Limb (tissue), 2 donors: Measurements from ENCODE around the gene PPIG.
"Not testable (repeated sequence)": the region's sequence is repeated elsewhere in the genome, so short reads cannot be mapped to it uniquely, and the experiment has no call there.

Experiments used
- DNase-seq, 2 donors: peaks; one replicate each; pipeline ENCODE4 v3.0.0-alpha.2; 2016; ENCODE audit errors: extremely low spot score in 2 of 2

PPIG gene

DNA sequence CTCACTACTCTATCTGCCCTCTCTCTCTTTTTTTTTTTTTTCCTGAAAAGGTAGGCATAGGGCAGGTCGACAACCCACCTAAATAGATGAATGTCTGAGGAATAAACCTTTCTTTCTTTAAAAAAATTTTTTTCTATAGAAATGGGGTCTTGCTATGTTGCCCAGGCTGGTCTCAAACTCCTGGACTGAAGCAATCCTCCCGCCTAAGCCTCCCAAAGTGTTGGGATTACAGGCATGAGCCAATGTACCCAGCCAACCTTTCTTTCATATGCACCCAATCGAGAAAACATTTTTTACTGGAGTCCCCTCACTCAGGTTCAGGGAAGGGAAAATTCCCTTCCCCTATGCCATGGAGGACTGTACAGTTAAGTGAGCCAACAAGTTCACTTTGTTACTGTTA is 79.1 kb downstream of the PPIG start:
- no peak for DNase-seq

DNA sequence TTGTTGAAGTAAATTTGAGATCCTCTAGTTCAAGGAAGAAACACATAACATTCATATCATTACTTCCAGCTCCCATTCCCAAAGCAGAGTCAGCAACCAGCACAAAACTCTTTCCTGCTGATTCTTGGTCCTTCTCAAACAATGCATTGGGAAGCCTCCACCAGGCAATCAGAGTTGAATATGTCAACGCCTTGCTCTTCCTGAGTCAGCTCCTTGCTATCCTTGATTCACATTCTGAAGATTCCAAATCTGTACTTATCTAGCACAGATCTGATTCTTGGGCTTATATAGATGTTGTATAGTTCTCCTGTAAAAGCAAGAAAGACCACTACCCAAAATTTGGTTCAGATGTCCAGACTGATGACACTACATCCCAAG is 80.4 kb downstream of the PPIG start:
- no peak for DNase-seq

DNA sequence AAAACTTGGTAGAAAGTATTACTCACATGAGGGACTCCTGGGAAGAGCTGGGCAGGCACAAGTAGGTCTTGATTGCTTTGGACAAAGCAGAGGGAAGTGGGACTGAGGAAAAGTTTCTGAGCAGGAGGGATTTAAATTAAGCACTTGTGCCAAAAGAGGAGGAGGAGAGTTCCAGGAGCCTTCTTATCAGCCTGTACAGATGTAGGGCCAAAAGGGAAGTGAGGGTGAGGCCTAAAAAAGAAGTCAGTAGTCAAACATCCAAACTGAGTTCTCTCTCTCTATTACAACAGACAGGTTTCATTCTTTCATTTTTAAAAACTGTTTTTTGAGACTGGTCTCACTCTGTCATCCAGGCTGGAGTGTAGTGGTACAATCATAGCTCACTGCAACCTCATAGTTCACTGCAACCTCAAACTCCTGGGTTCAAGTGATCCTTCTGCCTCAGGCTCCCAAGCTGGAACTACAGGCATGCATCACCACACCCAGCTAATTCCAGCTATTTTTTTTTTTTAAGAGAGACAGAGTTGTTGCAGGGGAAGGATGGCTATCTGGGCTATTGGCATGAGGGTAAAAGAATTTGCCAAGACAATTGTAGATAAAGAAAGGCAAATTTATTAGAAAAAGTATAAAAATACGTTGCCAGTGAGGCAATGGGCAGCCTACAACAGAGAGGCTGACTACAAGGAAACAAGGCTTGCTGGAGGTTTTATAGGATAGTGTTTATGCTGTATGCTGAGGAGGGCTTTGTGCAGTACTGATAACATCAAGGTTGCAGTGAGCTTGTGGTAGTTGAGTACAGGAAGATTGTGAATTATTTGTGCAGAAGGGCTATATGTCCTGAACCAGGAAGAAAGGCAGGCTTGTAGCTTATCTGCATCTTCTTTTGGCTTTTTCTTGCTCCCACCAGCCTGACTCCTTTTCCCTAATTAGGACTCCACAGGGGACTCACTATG is 81.1 kb downstream of the PPIG start:
- no peak for DNase-seq

DNA sequence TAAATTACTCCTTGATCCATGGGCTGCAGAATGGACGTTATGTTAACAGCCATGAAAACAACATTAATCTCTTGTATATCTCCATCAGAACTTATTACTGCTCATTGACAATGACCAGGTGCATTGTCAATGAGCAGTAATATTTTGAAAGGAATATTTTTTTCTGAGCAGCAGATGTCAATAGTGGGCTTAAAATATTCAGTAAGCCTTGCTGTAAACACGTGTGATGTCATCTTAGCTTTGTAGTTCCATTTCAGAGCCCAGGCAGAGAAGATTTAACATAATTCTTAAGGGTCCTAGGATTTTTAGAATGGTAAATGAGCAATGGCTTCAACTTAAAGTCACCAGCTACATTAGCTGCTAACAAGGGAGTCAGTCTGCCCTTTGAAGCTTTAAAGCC is 83.4 kb downstream of the PPIG start:
- DNase-seq: no peak

DNA sequence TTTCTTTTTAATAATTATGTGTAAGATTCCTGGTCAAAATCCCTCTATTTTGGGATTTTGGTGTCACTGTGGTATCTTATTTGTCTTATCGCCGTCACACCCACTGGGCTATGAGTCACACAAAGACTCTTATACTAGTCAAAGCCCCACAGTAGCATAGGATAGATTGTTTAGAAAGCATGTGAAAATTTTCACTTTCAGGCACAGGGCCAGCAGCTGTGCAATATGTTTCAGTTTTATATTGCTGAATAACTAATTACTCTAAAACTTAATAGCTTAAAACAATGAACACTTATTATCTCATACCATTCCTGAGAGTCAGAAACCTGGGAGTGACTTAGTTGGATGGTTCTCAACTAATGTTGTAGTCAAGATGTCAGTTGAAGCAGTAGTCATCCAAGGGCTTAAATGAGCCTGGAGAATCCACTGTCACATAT is 86.1 kb downstream of the PPIG start:
- DNase-seq: no peak

DNA sequence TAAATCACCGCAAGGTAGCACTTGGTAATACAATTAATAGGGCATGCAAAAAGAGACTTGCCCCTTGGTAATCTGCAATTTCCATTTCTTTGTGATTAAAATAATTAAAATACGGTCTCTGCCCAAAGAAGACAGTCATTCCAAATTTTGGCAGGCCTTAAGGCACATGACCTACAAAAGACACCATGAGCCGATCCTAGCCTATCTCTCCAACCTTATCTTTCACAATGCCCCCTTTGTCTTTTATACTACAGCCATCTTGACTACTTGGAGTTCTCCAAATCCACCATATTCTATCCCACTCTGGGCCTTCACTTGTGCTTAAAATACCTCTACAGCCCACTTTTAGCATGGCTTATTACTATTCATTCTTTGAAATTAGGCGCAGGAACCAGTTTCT is 86.8 kb downstream of the PPIG start:
- no peak for DNase-seq

DNA sequence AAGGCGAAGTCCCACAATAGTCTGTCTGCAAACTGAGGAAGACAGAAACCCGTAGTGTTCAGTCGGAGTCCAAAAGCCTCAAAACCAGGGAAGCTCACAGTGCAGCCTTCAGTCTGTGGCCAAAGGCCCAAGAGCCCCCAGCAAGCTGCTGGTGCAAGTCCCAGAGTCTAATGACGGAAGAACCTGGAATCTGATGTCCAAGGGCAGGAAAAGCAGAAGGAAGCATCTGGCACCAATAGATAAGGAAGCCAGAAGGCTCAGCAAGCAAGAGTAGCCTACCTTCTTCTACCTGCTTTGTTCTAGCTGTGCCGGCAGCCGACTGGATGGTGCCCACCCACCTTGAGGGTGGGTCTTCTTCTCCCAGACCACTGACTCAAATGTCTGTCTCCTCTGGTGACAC is 88.3 kb downstream of the PPIG start:
- no peak for DNase-seq

DNA sequence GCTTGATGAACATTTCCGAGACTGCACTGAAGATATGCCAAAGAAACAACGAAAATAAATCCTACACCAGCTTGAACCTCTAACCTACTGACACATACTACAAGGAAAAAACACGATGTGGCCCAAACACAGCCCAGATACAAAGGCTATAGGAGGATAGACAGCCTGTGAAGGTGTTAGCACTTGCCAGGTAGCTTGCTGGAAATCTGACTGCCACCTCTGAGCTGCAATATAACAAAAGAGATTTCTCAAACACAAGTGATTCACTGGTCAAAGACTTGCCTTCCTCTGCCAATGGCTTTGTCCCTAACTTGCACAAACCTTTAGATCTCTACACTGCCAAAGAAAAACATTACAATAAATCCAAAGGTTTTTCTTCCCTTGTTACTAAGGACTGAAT is 89.0 kb downstream of the PPIG start:
- DNase-seq: no peak

DNA sequence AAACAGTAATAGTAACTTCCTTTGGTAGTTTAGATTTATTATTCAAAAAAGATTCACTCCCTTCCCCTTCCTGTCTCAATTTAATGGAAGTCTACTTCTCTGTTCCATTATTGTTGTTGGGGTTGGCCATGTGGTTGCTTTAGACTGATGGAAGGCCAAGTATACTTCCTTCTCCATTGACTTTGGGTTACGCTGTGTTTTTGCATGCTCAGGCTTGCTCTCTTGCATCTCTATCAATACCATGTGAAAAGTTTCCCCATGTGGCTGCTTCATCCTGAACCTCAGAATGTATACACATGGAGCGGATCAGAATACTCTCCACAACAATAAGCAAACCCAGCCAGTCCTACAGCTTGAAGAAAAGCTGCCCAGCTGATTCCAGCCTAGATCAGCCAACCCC is 89.8 kb downstream of the PPIG start:
- DNase-seq: no peak

DNA sequence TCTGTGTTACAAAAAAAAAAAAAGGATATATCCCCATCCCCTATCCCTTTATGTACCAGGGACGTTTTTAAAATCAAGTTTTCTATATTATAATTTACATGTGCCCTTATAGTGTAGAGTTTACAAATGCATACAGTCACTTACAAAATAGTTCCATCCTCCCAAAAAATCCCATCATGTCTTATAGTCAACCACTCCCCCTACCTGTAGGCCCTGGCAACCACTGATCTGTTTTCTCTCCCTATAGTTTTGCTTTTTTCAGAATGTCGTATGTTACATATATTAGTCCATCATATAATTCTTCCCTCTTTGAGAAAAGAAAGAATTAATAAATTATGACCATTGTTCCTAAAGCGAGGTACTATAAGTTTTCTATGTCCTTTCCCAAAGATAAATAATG is 92.2 kb downstream of the PPIG start:
- no peak for DNase-seq

DNA sequence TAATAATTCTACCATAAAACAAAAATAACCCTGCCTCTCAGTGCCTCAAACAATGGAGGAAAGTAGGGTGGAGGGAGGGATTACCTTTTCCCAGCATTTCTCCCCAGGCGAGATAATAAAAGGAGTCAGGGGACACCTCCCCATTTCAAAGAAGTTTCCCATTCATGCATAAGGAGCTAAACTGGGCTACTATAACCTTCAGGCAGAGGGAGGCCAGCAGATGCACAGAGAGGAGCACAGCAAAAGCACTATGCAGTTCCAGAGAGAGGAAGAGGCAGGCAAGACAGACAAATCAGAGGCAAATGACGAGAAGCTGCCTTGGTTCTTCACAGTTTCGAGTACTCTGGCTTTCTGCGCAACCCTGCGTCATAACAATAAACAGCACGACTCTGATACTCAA is 92.7 kb downstream of the PPIG start:
- no peak for DNase-seq

DNA sequence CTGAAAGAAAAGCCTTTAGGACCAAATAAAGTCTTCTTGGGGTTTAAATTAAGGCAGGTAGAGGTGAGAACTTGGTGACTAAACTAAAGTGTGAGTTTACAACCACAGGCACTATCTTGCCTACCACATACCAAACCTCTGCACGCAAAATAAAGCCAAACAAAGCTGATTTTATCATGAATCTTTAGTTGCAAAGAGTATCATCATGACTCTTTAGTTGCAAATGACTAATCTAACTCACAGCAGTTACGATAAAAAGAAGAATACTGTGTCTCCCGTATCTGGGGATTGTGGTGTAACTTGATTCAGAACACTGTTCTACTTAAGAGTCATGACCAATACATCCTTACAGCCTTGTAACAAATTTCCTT is 98.9 kb downstream of the PPIG start:
- no peak for DNase-seq

DNA sequence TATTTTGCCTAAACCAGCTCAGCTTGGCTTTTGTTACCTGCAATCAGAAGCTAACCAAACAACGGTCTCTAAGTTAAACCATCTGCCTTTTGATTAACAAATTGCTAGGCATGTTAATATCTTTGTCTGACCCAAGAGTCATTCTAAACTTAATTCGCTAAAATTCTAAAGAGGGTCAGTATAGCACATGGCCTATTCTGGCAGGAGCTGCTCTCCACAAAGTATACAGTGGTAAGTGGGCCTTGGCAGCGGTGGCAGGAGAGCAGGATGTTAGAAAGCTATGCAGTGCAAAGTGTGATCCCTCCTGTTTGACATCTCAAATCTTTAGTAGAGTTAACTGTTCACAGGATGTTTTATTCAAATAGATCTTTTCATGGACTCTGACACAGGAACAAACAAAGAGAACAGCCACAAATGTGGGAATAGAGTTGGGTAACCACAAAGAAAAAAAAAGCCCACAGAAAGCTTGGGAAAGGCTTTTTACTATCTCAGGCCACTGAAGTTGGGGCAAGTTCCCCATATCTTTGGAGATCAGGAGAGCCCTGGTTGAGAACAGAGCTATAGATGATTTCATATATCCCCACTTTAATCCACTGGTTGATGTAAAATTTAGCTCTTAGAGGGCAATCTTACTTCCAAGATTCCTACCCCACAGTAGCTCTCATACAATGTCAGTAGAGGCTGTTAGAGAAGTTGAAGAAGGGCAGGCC is 99.4 kb downstream of the PPIG start:
- DNase-seq: no peak

DNA sequence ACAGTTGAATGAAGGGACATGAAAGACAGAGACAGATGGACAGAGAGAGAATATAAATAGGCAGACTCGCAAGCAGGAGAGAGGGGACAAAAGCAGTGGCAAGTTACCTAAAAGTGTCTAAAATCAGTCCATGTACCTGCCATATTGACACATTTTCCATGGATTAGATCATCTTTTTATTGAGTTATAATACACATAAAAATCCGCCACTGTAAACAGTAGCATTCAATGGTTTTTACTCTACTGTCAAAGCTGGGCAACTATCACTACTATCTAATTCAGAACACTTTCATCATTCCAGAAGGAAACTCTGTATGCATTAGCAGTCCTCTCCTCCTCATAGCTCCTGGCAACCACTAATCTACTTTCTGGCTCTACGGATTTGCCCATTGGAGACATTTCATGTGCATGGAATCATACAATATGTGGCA is 100.0 kb downstream of the PPIG start:
- no peak for DNase-seq

DNA sequence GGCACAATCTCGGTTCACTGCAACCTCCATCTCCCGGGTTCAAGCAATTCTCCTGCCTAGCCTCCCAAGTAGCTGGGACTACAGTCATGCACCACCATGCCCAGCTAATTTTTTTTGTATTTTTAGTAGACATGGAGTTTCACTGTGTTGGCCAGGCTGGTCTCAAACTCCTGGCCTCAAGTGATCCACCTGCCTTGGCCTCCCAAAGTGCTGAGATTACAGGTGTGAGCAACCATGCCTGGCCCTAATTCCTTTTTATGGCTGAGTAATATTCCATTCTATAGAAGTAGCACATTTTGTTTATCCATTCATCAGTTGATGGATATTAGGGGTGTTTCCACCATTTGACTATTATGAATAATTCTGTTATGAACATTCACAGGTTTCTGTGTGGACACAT is 100.6 kb downstream of the PPIG start:
- DNase-seq: not testable (repeated sequence)

DNA sequence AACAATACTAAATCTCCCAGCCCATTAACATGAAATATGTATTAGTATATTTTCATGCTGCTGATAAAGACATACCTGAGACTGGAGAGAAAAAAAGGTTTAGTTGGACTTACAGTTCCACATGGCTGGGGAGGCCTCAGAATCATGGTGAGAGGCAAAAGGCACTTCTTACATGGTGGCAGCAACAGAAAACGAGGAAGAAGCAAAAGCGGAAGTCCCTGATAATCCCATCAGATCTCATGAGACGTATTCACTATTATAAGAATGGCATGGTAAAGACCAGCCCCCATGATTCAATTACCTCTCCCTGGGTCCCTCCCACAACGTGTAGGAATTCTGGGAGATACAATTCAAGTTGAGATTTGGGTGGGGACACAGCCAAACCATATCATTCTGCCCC is 102.7 kb downstream of the PPIG start:
- not testable (repeated sequence) for DNase-seq

DNA sequence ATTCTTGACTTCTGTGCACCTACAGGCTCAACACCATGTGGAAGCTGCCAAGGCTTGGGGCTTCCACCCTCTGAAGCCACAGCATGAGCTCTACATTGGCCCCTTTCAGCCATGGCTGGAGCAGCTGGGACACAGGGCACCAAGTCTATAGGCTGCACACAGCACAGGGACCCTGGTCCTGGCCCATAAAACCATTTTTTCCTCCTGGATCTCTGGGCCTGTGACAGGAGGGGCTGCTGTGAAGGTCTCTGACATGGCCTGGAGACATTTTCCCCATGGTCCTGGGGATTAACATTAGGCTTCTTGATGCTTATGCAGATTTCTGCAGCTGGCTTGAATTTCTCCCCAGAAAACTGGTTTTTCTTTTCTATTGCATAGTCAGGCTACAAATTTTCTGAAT is 103.8 kb downstream of the PPIG start:
- DNase-seq: not testable (repeated sequence)

DNA sequence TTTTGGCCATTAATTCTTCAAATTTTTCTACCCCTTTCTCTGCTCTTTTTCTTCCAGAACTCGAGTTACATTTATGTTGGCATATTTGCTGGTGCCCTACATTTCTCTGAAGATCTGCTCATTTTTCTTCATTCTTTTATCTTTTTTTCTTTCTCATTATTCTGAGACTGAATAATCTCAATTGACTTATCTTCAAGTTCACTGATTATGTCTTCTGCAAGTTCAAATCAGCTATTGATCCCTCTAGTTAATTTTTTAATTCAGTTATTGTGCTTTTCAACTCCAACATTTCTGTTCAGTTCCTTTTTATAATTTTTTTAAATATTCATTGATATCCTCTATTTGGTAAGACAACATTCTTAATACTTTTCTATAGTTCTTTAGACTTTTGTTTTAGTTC is 106.8 kb downstream of the PPIG start:
- no peak for DNase-seq
